H1 (cell line): ENCODE data around the gene RALGAPA2. TPM values are rescaled to one million over a fixed set of nuclear protein-coding genes. Genes with fewer than 3 reads are reported as not detected.

Experiments
- CTCF ChIA-PET: fragments of 300-600 bp; sonication (Branson Sonifier 250); formaldehyde crosslinking; loops from one replicate; lab custom pipeline; 2021; ENCODE audit not compliant: partially characterized antibody; lab: Charles Lee
- POLR2A ChIA-PET: fragments of 300-600 bp; sonication (Branson Sonifier 250); formaldehyde crosslinking; loops from one replicate; lab custom pipeline; 2021; ENCODE audit warnings: inconsistent platforms; ENCODE audit not compliant: partially characterized antibody; lab: Charles Lee
- DNase-seq, 2 experiments: peaks; one replicate each; pipeline versions ENCODE4 v3.0.0 to v3.0.0-alpha.2; 2010 to 2022; ENCODE audit warnings: low spot score in 2 of 2, low read depth in 1 of 2, mixed read lengths in 1 of 2
- FAIRE-seq: peaks from 2 replicates; lab custom pipeline; 2011; peaks lifted over from hg19 to GRCh38; lab: Jason Lieb, UNC
- H2AFZ ChIP-seq: 2 replicates; pipeline ENCODE4 v1.8.1; 2012; ENCODE audit warnings: low read length, inconsistent platforms
- H2AK5ac ChIP-seq: 2 replicates; pipeline ENCODE4 v1.6.1; 2013; ENCODE audit warnings: low read depth, low read length
- H2BK120ac ChIP-seq: replicated peaks from 2 replicates; pipeline ENCODE3; 2013; ENCODE audit warnings: low read depth, low read length, inconsistent platforms
- H2BK12ac ChIP-seq: 2 replicates; pipeline ENCODE4 v1.6.1; 2013; ENCODE audit warnings: low read depth, low read length
- H2BK15ac ChIP-seq: 2 replicates; pipeline ENCODE4 v1.6.1; 2013; ENCODE audit warnings: low read length
- H2BK20ac ChIP-seq: 2 replicates; pipeline ENCODE4 v1.6.1; 2013; ENCODE audit warnings: low read length
- H2BK5ac ChIP-seq: 2 replicates; pipeline ENCODE4 v1.6.1; 2013; ENCODE audit warnings: low read depth, low read length
- H3K14ac ChIP-seq: 2 replicates; pipeline ENCODE4 v1.6.1; 2013; ENCODE audit warnings: inconsistent platforms; ENCODE audit not compliant: insufficient read length
- H3K18ac ChIP-seq: 2 replicates; pipeline ENCODE4 v1.6.1; 2013; ENCODE audit warnings: low read length; ENCODE audit errors: extremely low read depth
- H3K23ac ChIP-seq: 2 replicates; pipeline ENCODE4 v1.6.1; 2013; ENCODE audit warnings: inconsistent platforms; ENCODE audit not compliant: insufficient read length
- H3K23me2 ChIP-seq: 2 replicates; pipeline ENCODE4 v1.6.1; 2013; ENCODE audit warnings: low read depth, low read length
- H3K27ac ChIP-seq: 2 replicates; pipeline ENCODE4 v1.6.1; 2011; ENCODE audit warnings: low read depth, low read length, inconsistent platforms
- H3K27me3 ChIP-seq, 4 experiments: replicated peaks in 1 of 4; 1 replicate in 1 of 4; 2 replicates in 3 of 4; pipeline versions ENCODE4 v1.6.1 to v1.8.1; 2011 to 2013; ENCODE audit warnings: low read length in 3 of 4, mild to moderate bottlenecking in 3 of 4, inconsistent platforms in 2 of 4, mixed read lengths in 2 of 4, moderate library complexity in 1 of 4; ENCODE audit not compliant: control insufficient read depth in 3 of 4, insufficient read depth in 3 of 4; ENCODE audit errors: extremely low read depth in 1 of 4
- H3K36me3 ChIP-seq, 4 experiments: 2 replicates each; pipeline versions ENCODE4 v1.6.1 to v1.8.1; 2011 to 2013; ENCODE audit warnings: mild to moderate bottlenecking in 4 of 4, low read length in 3 of 4, moderate library complexity in 2 of 4, control low read depth in 1 of 4, inconsistent platforms in 1 of 4; ENCODE audit not compliant: insufficient read depth in 4 of 4, control insufficient read depth in 2 of 4
- H3K4ac ChIP-seq: replicated peaks from 2 replicates; pipeline ENCODE3; 2013; ENCODE audit warnings: low read length, low read depth, mixed read lengths, inconsistent platforms; ENCODE audit not compliant: insufficient read length
- H3K4me1 ChIP-seq, 4 experiments: replicated peaks in 1 of 4; 1 replicate in 1 of 4; 2 replicates in 3 of 4; pipeline versions ENCODE4 v1.6.1 to v1.8.1; 2011 to 2013; ENCODE audit warnings: low read length in 3 of 4, inconsistent platforms in 2 of 4, mixed read lengths in 1 of 4; ENCODE audit not compliant: insufficient read depth in 4 of 4, control insufficient read depth in 3 of 4
- H3K4me2 ChIP-seq, 2 experiments: 2 replicates each; pipeline versions ENCODE4 v1.6.1 to v1.8.1; 2011 to 2013; ENCODE audit warnings: low read depth in 2 of 2, low read length in 2 of 2, control low read depth in 1 of 2, inconsistent platforms in 1 of 2, mild to moderate bottlenecking in 1 of 2; ENCODE audit not compliant: insufficient read depth in 1 of 2
- H3K4me3 ChIP-seq, 4 experiments: fragments of 200-600, 300-600 bp in 1 of 4; sonication (generic), shearing (Covaris generic), sonication (Bioruptor Twin) in 1 of 4; 2 replicates each; pipeline versions ENCODE4 v1.5.1 to v1.8.1; 2011 to 2016; ENCODE audit warnings: low read length in 4 of 4, low read depth in 3 of 4, control low read depth in 2 of 4, inconsistent platforms in 2 of 4, mild to moderate bottlenecking in 2 of 4, mixed read lengths in 1 of 4, moderate library complexity in 1 of 4; ENCODE audit not compliant: insufficient read depth in 2 of 4; ENCODE audit errors: extremely low read depth in 1 of 4
- H3K56ac ChIP-seq: replicated peaks from 2 replicates; pipeline ENCODE3; 2013; ENCODE audit warnings: low read depth, mild to moderate bottlenecking, mixed read lengths, low read length, inconsistent platforms; ENCODE audit not compliant: insufficient read length
- H3K79me1 ChIP-seq: 2 replicates; pipeline ENCODE4 v1.6.1; 2013; ENCODE audit warnings: low read depth, low read length, control low read depth
- H3K79me2 ChIP-seq, 2 experiments: 2 replicates each; pipeline versions ENCODE4 v1.6.1 to v1.8.1; 2012 to 2013; ENCODE audit warnings: low read length in 2 of 2, mild to moderate bottlenecking in 2 of 2, inconsistent platforms in 1 of 2; ENCODE audit not compliant: insufficient read depth in 2 of 2, control insufficient read depth in 1 of 2
- H3K9ac ChIP-seq, 4 experiments: replicated peaks in 1 of 4; 1 replicate in 1 of 4; 2 replicates in 3 of 4; pipeline versions ENCODE4 v1.6.1 to v1.8.1; 2011 to 2013; ENCODE audit warnings: low read depth in 3 of 4, low read length in 3 of 4, control low read depth in 2 of 4, mild to moderate bottlenecking in 2 of 4, moderate library complexity in 2 of 4, inconsistent platforms in 1 of 4; ENCODE audit errors: extremely low read depth in 1 of 4
- H3K9me3 ChIP-seq, 2 experiments: 2 replicates each; pipeline versions ENCODE4 v1.6.1 to v1.8.1; 2012 to 2013; ENCODE audit warnings: mild to moderate bottlenecking in 2 of 2, moderate library complexity in 2 of 2, control low read depth in 1 of 2, inconsistent platforms in 1 of 2, low read depth in 1 of 2, low read length in 1 of 2, mixed read lengths in 1 of 2; ENCODE audit not compliant: insufficient read depth in 2 of 2
- H4K20me1 ChIP-seq, 2 experiments: replicated peaks in 1 of 2; 2 replicates each; pipeline versions ENCODE3 to v1.8.1; 2011 to 2013; ENCODE audit warnings: inconsistent platforms in 2 of 2, low read length in 2 of 2, mild to moderate bottlenecking in 1 of 2; ENCODE audit not compliant: insufficient read depth in 2 of 2, control insufficient read depth in 1 of 2
- H4K5ac ChIP-seq: 2 replicates; pipeline ENCODE4 v1.6.1; 2013; ENCODE audit warnings: low read length, low read depth, mixed read lengths, inconsistent platforms; ENCODE audit not compliant: insufficient read length
- H4K8ac ChIP-seq: 2 replicates; pipeline ENCODE4 v1.8.0; 2013; ENCODE audit warnings: mild to moderate bottlenecking, moderate library complexity, low read length, inconsistent platforms; ENCODE audit not compliant: insufficient read depth; ENCODE audit errors: extremely low read depth
- H4K91ac ChIP-seq: replicated peaks from 2 replicates; pipeline ENCODE3; 2013; ENCODE audit warnings: low read length, mixed read lengths, inconsistent platforms; ENCODE audit not compliant: insufficient read length
- SIRT6 ChIP-seq: IDR thresholded peaks from one replicate; pipeline ENCODE4 v1.7.1; 2012; ENCODE audit warnings: low read length, inconsistent platforms
- WGBS, 2 experiments: shearing (Covaris generic) in 1 of 2; methylation state at CpG; one replicate each; pipeline versions ENCODE4 v1.1.6 to v1.1.7; 2013 to 2015; ENCODE audit warnings: low lambda C conversion rate in 2 of 2, mixed read lengths in 2 of 2, inconsistent platforms in 1 of 2, low coverage in 1 of 2, missing lambda C conversion rate in 1 of 2; ENCODE audit not compliant: insufficient replicate concordance in 2 of 2, insufficient coverage in 1 of 2, insufficient read length in 1 of 2; ENCODE audit errors: extremely low coverage in 1 of 2, missing lambda C conversion rate in 1 of 2; 5-methylcytosine and 5-hydroxymethylcytosine counted together
- polyA plus RNA-seq, 7 experiments: library from polyadenylated mRNA; depleted of rRNA in 3 of 7; stranded (reverse) in 5 of 7; unstranded in 2 of 7; fragments of >200 nt in 5 of 7; fragments of 200-250 nt in 2 of 7; gene quantifications; 1 replicate in 5 of 7; 2 replicates in 1 of 7; 4 replicates in 1 of 7; pipeline versions ENCODE4 v1.2.1 to v1.2.3, GENCODE V29; 2011 to 2013; ENCODE audit warnings: missing spikeins in 2 of 7, mixed read lengths in 2 of 7
- total RNA-seq: library from RNA; stranded (reverse); fragmentation: NEBNext Ultra II Directional; extraction: Animal tissue kit (Norgen Biotek cat#: 25700); gene quantifications from 2 replicates; pipeline ENCODE4 v1.2.1, GENCODE V29; 2021

RALGAPA2 gene
- total and polyA plus RNA-seq, 2 of the 8 experiments (the other 6 are each of a cell fraction or from before 2014, with no cell fraction given) = 5.1 to 25.5 TPM

GRCh38 chr20:20448881-20449280, 263.6 kb downstream of the RALGAPA2 start:
- Histone ChIP-seq H3K18ac (no peak overlapping the region), H3K36me3 (no peaks in the 10 kb centered on the region), H3K9ac (no peak overlapping the region), H2AFZ (no peak overlapping the region), H3K4me1 (peaks cover 0 to 7% (median 5%) of the 10 kb centered on the region in 4 experiments; a peak in 5 of 7 replicates), H3K14ac (no peak overlapping the region), H2BK120ac (no peak overlapping the region), H3K4me3 (no peak overlapping the region), H2BK5ac (no peak overlapping the region), H2AK5ac (no peak overlapping the region), H3K4ac (no peak overlapping the region), H3K56ac (no peak overlapping the region), H2BK12ac (no peak overlapping the region), H4K20me1 (no peaks in the 10 kb centered on the region), H3K23ac (no peak overlapping the region), H3K27ac (no peak overlapping the region), H2BK20ac (no peak overlapping the region), H4K5ac (no peak overlapping the region), H3K79me2 (no peaks in the 10 kb centered on the region), H3K27me3 (no peaks in the 10 kb centered on the region), H3K23me2 (no peaks in the 10 kb centered on the region), H2BK15ac (no peak overlapping the region), H4K8ac (no peak overlapping the region), H4K91ac (no peak overlapping the region), H3K9me3 (no peaks in the 10 kb centered on the region), H3K79me1 (no peaks in the 10 kb centered on the region), H3K4me2 (no peak overlapping the region)
- POLR2A ChIA-PET = interaction anchor here (1.3 kb wide), 1 partner anchor 15 kb away, joined by 4 read pairs; no protein-coding TSS in a partner anchor
- DNase-seq (no peak), FAIRE-seq (no peak)
- CTCF ChIA-PET = interaction anchor here (0.6 to 6.3 kb wide), 4 partner anchors 16 to 212 kb away, joined by 3 to 25 read pairs (median 4); no protein-coding TSS in a partner anchor
- WGBS, 2 experiments = 94% methylated on average over 6 of the region's 6 CpGs; no CpG with 5 or more reads in 1 of the 2 experiments
- no peak for TF ChIP-seq SIRT6
